SK-N-MC (cell line): Measurements from ENCODE around the gene TMEM150A.

Experiments used
- DNase-seq: peaks from one replicate; pipeline ENCODE4 v3.0.0-alpha.2; 2011; ENCODE audit warnings: low read depth, low spot score
- H3K27ac ChIP-seq: fragments of 200-600 bp; sonication (generic); 2 replicates; pipeline ENCODE4 v1.5.1; 2016; ENCODE audit warnings: mixed run types
- H3K36me3 ChIP-seq: fragments of 200-600 bp; sonication (generic); 2 replicates; pipeline ENCODE4 v1.6.1; 2017; ENCODE audit warnings: antibody characterized with exemption, low read length, mixed read lengths; ENCODE audit not compliant: insufficient read depth
- H3K4me3 ChIP-seq: fragments of 200-600 bp; sonication (generic); 2 replicates; pipeline ENCODE4 v1.5.1; 2016
- H3K9ac ChIP-seq: fragments of 200-600 bp; sonication (generic); 2 replicates; pipeline ENCODE4 v1.8.0; 2017; ENCODE audit warnings: mixed run types, mixed read lengths; ENCODE audit not compliant: insufficient read length
- H3K9me3 ChIP-seq: fragments of 200-600 bp; sonication (generic); 2 replicates; pipeline ENCODE4 v1.6.1; 2017; ENCODE audit warnings: low read depth, mild to moderate bottlenecking, antibody characterized with exemption, low read length, moderate library complexity, mixed read lengths
- EZH2 ChIP-seq: fragments of 200-600 bp; sonication (generic); IDR thresholded peaks from one replicate; pipeline ENCODE4 v1.6.1; 2017; ENCODE audit warnings: antibody characterized with exemption
- FOXP2 ChIP-seq: optimal IDR thresholded peaks from 2 replicates; pipeline ENCODE3; 2011; ENCODE audit warnings: mild to moderate bottlenecking, moderate library complexity; ENCODE audit not compliant: insufficient read depth; ENCODE audit errors: extremely low read length, control extremely low read depth
- POLR2AphosphoS5 ChIP-seq: IDR thresholded peaks from 2 replicates; pipeline ENCODE4 v1.6.1; 2012; ENCODE audit warnings: mild to moderate bottlenecking, low read depth, low read length, borderline replicate concordance

Gene TMEM150A

DNA sequence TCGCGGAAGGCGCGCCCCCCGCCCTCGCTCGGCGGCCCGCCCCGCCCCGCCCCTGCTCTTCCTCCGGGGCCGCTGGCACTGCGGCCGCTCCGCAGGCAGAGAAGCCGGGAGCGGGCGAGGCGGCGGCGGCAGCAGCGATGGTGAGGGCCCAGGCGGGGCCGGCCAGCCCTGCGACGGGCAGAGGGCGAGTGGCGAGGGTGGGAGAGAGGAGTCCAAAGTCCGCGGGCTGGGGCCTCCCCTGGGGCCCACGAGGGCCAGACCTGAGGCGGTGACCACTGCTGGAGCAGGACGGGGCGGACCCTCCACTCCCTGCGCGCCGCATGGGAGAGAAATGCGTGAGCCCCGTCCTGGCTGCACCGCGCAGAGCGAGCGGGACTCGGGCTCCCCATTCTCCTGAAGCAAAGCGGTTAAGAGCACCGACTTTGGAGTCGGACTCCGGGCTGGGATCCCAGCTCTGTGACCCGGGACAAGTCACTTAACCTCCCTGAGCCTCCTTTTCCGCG lies 18.1 kb downstream of the TMEM150A start, which contains the start of gene VAMP5:
Gene VAMP5, plus strand, starts transcription at position 78 of the 503 bp plus-strand sequence. Its CDS starts 60 bp downstream, at position 138.
- no peaks in the 10 kb centered on the region for H3K36me3 ChIP-seq
- DNase-seq, result no peak
- no peak within 1 kb of the TSS for H3K27ac ChIP-seq
- H3K4me3 ChIP-seq, result no peak within 1 kb of the TSS
- H3K9ac ChIP-seq, result no peak within 1 kb of the TSS
- no peaks in the 10 kb centered on the region for H3K9me3 ChIP-seq
- TF ChIP-seq EZH2, result no peak
- no peak for TF ChIP-seq FOXP2
- no peak for TF ChIP-seq POLR2AphosphoS5

DNA sequence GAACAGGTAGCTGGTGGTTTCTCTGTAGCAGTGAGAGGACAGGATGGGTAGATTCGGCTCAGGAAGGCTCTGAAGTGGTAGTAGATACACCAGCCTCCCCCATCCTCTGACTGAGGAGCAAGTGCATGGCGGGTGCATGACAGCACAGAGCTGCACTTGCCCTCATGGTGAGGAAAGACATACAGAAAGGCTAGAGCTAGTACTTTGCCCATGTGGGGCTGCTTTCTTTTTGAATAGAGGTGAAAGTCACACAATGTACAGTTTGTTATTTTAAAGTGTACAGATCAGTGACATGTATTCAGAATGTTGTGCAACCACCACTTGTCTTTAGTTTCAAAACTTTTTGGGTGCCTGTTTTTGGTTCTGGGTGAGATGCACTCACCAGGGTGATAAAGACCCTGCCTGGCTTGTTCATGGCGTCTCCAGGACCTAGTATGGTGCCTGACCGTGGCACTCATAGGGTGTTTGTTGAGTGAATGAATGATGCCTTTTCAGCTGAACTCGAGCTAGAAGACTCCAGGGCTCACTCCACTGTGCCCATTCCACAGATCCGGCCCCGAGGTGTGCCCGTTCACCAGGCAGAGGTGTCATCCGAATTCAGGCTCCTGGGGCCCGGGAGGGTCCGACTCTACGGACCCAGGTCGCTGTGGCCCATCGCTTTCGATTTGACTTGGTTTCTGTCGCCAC lies 18.7 kb downstream of the TMEM150A start:
- no peak for DNase-seq
- Histone ChIP-seq H3K27ac (no peak overlapping the region), H3K4me3 (no peak overlapping the region), H3K9ac (no peak overlapping the region), H3K36me3 (no peaks in the 10 kb centered on the region), H3K9me3 (no peaks in the 10 kb centered on the region)
- TF ChIP-seq FOXP2 (no peak), POLR2AphosphoS5 (no peak), EZH2 (no peak)

DNA sequence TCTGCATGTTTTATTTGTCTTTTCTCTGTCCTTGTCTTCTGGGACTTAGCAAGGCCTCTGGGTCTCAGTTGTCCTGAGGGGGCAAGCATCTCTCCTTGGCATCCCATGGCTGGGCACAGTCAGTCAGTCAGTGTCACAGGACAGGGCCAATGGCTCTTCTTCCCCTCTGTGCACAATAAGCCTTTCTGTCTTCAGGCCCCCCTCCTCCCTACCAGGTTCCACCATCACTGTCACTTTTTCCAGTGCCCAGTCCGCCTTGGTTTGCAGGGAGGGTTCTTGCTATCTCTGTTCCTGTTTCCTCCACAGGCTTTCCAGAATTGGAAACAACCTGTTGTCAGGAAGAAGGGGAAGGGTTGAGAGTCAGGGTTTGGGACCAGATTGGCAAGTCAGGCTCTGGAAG lies 20.0 kb downstream of the TMEM150A start:
- Histone ChIP-seq H3K9ac (no peak overlapping the region), H3K9me3 (no peaks in the 10 kb centered on the region), H3K27ac (no peak overlapping the region), H3K36me3 (no peaks in the 10 kb centered on the region), H3K4me3 (no peak overlapping the region)
- no peak for DNase-seq
- TF ChIP-seq FOXP2 (no peak), EZH2 (no peak), POLR2AphosphoS5 (no peak)

DNA sequence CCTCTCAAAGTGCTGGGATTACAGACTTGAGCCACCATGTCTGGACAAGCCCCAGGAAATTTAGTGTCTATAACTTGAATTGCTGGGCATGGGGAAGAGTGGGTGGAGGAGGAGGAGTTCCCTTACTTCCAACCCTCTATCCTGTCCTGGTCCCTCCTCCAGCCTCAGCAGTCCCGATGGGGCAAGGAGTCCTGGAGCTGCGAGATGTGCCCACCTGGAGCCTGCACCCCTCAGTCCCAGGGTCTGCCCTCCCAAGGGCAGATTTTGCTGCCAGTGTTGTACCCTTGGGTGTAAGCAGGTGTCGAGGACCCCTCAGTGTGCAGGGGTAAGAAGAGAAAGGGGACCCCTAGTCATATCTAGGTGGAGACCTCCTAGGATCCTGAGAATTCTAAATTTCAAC lies 22.3 kb downstream of the TMEM150A start:
- no peaks in the 10 kb centered on the region for H3K9me3 ChIP-seq
- no peak for DNase-seq
- no peak for TF ChIP-seq POLR2AphosphoS5
- TF ChIP-seq EZH2, result no peak
- TF ChIP-seq FOXP2, result no peak
- H3K4me3 ChIP-seq, result no peak overlapping the region
- no peak overlapping the region for H3K9ac ChIP-seq
- no peak overlapping the region for H3K27ac ChIP-seq
- H3K36me3 ChIP-seq, result no peaks in the 10 kb centered on the region

DNA sequence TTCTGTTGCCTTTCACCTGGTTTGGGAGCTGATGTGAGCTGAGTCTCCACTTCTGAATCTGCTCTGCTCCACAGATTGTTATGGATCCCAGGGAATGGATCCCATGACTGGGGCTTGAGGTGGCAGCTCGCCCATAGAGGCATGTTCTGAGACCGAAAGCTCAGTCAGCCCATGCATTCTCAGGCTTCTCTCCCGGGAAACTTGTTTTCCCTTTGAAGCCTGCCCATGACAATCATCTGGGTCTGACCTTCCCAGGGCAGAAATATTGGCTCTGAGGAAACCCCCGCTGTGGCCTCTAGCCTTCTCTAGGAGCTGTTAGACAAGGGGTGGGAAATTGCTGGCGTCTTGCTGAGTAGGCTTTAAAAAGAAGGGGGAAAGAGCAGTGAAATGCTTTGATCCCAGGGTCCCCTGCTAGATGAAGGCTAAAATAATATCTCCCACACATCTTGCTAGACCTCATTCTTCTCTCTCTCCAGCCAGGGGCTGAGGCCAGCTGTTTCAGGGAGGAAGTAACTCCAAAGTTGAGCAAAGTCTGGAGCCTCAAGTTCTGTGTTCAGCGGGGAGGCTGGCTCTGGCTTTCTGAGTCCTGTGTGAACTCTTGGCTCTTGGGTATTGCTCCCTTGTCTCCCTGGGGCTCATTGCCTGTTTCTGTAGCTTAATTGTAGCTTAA lies 23.1 kb downstream of the TMEM150A start:
- H3K27ac ChIP-seq, result no peak overlapping the region
- DNase-seq, result no peak

DNA sequence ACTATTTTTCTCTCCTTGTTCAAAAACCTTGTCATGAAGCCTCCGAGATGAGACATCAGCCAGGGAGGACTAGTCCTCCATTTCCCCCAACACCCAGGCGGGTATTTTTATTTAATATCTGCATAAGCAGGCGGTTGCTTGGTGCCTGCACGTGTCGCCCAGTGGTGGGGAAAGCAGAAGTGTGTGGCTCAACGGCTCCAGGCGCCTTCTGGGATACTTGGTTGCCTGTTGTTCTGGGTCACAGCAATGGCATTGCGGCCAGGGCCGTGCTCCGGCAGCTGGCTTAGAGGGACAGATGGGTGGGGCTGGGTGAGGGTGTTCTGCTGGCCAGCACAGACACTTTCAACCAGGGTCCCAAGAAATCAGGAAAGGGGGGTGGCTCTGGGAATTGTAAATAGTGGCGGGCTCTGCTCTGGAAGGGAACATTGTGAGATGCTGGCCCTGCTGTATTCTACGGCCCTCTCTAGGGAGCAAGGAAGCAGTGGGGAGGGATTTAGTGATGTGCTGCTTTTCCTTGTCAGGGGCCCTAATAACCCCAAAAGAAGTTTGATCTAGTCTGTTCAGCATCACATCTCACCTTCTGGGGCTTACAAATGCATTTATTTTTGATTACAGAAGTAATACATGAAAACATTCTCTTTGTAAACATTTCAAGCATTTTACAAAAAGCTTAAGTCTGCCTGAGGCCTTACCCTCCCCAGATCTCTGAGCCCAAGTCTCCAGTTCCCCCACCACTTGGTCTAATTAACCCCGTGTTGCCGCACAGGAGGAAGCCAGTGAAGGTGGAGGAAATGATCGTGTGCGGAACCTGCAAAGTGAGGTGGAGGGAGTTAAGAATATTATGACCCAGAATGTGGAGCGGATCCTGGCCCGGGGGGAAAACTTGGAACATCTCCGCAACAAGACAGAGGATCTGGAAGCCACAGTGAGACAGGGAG lies 24.0 kb downstream of the TMEM150A start:
- no peak overlapping the region for H3K27ac ChIP-seq
- DNase-seq, result no peak
- no peak overlapping the region for H3K4me3 ChIP-seq
- H3K9ac ChIP-seq, result no peak overlapping the region
- no peak for TF ChIP-seq FOXP2
- H3K36me3 ChIP-seq, result no peaks in the 10 kb centered on the region
- no peaks in the 10 kb centered on the region for H3K9me3 ChIP-seq

More for the DNA sequence above, 23.1 kb downstream of the TMEM150A start:
- H3K9me3 ChIP-seq, result no peaks in the 10 kb centered on the region
- no peak overlapping the region for H3K9ac ChIP-seq
- no peak overlapping the region for H3K4me3 ChIP-seq
- H3K36me3 ChIP-seq, result no peaks in the 10 kb centered on the region
- TF ChIP-seq POLR2AphosphoS5 (no peak), FOXP2 (no peak), EZH2 (no peak)

DNA sequence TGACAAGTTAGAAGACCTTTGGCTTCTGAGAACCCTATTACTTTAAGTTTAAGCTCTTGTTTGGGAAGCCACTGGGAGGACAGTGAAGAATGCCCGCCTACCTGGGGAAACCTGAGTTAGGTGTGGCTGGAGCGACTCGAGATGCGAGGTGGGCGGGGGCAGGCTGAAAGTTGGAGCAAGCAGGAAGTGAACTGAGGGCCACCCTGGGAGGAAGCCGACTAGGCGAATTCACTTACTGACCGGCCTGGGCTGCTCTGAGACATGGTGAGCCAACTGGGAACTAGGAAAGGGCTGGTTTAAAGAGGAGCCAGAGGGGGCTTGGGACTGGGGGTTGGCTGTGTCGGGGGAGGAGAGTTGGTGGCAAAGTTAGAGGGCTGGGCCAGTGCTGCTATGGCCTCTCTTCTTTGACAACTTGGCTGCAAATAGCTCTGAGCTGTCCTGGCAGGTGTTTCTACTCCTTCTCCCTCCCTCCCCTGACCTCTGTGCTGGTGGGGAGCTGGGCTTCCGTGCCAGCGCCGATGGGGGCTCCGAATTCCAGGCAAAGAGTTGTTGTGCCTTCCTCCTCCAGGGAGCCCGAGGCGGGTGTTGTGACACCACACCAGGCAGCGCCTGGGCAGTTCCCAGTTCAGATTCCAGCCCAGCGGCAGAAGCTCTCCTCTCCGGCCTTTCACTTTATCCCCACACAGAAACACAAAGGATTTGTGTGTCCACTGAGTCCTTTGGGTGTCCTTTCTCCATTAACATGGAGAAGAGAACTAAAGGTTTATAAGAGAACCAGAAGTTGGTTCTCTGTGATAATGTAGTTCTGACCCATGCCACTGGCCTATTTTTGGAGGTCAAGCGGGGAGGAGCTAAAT lies 24.9 kb downstream of the TMEM150A start, which contains the start of gene VAMP8:
Gene VAMP8, plus strand, starts transcription at position 201 of the 857 bp plus-strand sequence. Its CDS starts 61 bp downstream, at position 262.
- Histone ChIP-seq H3K27ac (no peak within 1 kb of the TSS), H3K4me3 (no peak within 1 kb of the TSS), H3K36me3 (no peaks in the 10 kb centered on the region), H3K9ac (no peak within 1 kb of the TSS), H3K9me3 (no peaks in the 10 kb centered on the region)
- TF ChIP-seq EZH2 (no peak), POLR2AphosphoS5 (no peak), FOXP2 (no peak)
- no peak for DNase-seq
